Hepatocyte (in vitro differentiated cells): ENCODE measurements around the gene HLA-B. TPM values are rescaled to one million over a fixed set of nuclear protein-coding genes. Genes with fewer than 3 reads are reported as not detected.
"Not testable (repeated sequence)": the region's sequence is repeated elsewhere in the genome, so short reads cannot be mapped to it uniquely, and the experiment has no call there.

Experiments used
- DNase-seq: peaks from one replicate; pipeline ENCODE4 v3.0.0-alpha.2; 2016; ENCODE audit warnings: low spot score
- H2AFZ ChIP-seq: fragments of 200-600 bp; sonication (generic); 2 replicates; pipeline ENCODE4 v1.6.0; 2016; ENCODE audit warnings: antibody characterized with exemption, mild to moderate bottlenecking
- H3K27ac ChIP-seq: fragments of 200-600 bp; sonication (generic); 2 replicates; pipeline ENCODE4 v1.5.1; 2016; ENCODE audit warnings: mild to moderate bottlenecking
- H3K27me3 ChIP-seq: fragments of 200-600 bp; sonication (generic); 2 replicates; pipeline ENCODE4 v1.6.1; 2016
- H3K36me3 ChIP-seq: fragments of 200-600 bp; sonication (generic); replicated peaks from 2 replicates; pipeline ENCODE4 v1.5.1; 2016; ENCODE audit warnings: low read depth; ENCODE audit not compliant: insufficient read depth
- H3K4me1 ChIP-seq: fragments of 200-600 bp; sonication (generic); 2 replicates; pipeline ENCODE4 v1.5.1; 2016; ENCODE audit warnings: mild to moderate bottlenecking, moderate library complexity; ENCODE audit not compliant: insufficient read depth
- H3K4me2 ChIP-seq: fragments of 200-600 bp; sonication (generic); 2 replicates; pipeline ENCODE4 v1.6.0; 2016
- H3K4me3 ChIP-seq: fragments of 200-600 bp; sonication (generic); 2 replicates; pipeline ENCODE4 v1.5.1; 2016; ENCODE audit warnings: mild to moderate bottlenecking
- H3K79me2 ChIP-seq: fragments of 200-600 bp; sonication (generic); 2 replicates; pipeline ENCODE4 v1.6.0; 2017; ENCODE audit warnings: mild to moderate bottlenecking
- H3K9me2 ChIP-seq: fragments of 200-600 bp; sonication (generic); replicated peaks from 2 replicates; pipeline ENCODE4 v1.6.0; 2017; ENCODE audit warnings: mild to moderate bottlenecking; ENCODE audit not compliant: insufficient read depth
- H3K9me3 ChIP-seq: fragments of 200-600 bp; sonication (generic); 2 replicates; pipeline ENCODE4 v1.5.1; 2016; ENCODE audit warnings: low read depth, mild to moderate bottlenecking
- H4K20me1 ChIP-seq: fragments of 200-600 bp; sonication (generic); 2 replicates; pipeline ENCODE4 v1.6.0; 2016; ENCODE audit warnings: mild to moderate bottlenecking; ENCODE audit not compliant: insufficient read depth, poor library complexity, severe bottlenecking
- EZH2 ChIP-seq: fragments of 200-600 bp; sonication (generic); IDR thresholded peaks from 2 replicates; pipeline ENCODE4 v1.6.1; 2016; ENCODE audit warnings: antibody characterized with exemption, mild to moderate bottlenecking, borderline replicate concordance
- EZH2phosphoT487 ChIP-seq: fragments of 200-600 bp; sonication (generic); IDR thresholded peaks from one replicate; pipeline ENCODE4 v1.6.1; 2018; ENCODE audit warnings: antibody characterized with exemption, mild to moderate bottlenecking, low read depth, moderate library complexity; ENCODE audit not compliant: unreplicated experiment, severe bottlenecking
- WGBS: methylation state at CpG from one replicate; pipeline ENCODE4 v1.1.6; 2016; ENCODE audit warnings: low lambda C conversion rate; ENCODE audit errors: missing lambda C conversion rate; 5-methylcytosine and 5-hydroxymethylcytosine counted together
- polyA plus RNA-seq: library from polyadenylated mRNA; unstranded; fragments of >200 nt; fragmentation: Nextera tagmentation; extraction: Ambion mirVana; gene quantifications from 2 replicates; pipeline ENCODE4 v1.2.1, GENCODE V29; 2016
- total RNA-seq: library from RNA; depleted of rRNA; stranded (reverse); fragments of >200 nt; gene quantifications from 2 replicates; pipeline ENCODE4 v1.2.3, GENCODE V29; 2014
- TF ChIP-seq, protein P1 (sequence below): fragments of 200-600 bp; sonication (generic); IDR thresholded peaks from 2 replicates; pipeline ENCODE4 v1.5.1; 2016; ENCODE audit warnings: antibody characterized with exemption, mild to moderate bottlenecking; ENCODE audit not compliant: poor library complexity

The HLA-B gene
- total and polyA plus RNA-seq, 2 experiments from 2014 or later = 52.2 to 151 TPM

GRCh38 chr6:31399589-31400466 is 42.8 kb upstream of the HLA-B start:
- no peaks in the 10 kb centered on the region for H3K36me3 ChIP-seq
- TF ChIP-seq EZH2 = no peak
- TF ChIP-seq, protein P1, sequence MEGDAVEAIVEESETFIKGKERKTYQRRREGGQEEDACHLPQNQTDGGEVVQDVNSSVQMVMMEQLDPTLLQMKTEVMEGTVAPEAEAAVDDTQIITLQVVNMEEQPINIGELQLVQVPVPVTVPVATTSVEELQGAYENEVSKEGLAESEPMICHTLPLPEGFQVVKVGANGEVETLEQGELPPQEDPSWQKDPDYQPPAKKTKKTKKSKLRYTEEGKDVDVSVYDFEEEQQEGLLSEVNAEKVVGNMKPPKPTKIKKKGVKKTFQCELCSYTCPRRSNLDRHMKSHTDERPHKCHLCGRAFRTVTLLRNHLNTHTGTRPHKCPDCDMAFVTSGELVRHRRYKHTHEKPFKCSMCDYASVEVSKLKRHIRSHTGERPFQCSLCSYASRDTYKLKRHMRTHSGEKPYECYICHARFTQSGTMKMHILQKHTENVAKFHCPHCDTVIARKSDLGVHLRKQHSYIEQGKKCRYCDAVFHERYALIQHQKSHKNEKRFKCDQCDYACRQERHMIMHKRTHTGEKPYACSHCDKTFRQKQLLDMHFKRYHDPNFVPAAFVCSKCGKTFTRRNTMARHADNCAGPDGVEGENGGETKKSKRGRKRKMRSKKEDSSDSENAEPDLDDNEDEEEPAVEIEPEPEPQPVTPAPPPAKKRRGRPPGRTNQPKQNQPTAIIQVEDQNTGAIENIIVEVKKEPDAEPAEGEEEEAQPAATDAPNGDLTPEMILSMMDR = peak; percentile 97
- no peaks in the 10 kb centered on the region for H3K27me3 ChIP-seq
- H3K9me2 ChIP-seq = no peaks in the 10 kb centered on the region
- H3K4me2 ChIP-seq = peak overlapping the region; percentile 86
- peak overlapping the region; percentile 89 for H3K4me3 ChIP-seq
- no peaks in the 10 kb centered on the region for H3K9me3 ChIP-seq
- peaks cover 27% of the 10 kb centered on the region for H3K79me2 ChIP-seq
- WGBS = under 1% methylated on average over 57 of the region's 57 CpGs
- H3K27ac ChIP-seq = peak overlapping the region; percentile 98
- peaks cover 22% of the 10 kb centered on the region for H3K4me1 ChIP-seq
- peak overlapping the region; percentile 68 for H2AFZ ChIP-seq
- peaks cover 3% of the 10 kb centered on the region for H4K20me1 ChIP-seq
- peak; percentile 94 for DNase-seq

DNA sequence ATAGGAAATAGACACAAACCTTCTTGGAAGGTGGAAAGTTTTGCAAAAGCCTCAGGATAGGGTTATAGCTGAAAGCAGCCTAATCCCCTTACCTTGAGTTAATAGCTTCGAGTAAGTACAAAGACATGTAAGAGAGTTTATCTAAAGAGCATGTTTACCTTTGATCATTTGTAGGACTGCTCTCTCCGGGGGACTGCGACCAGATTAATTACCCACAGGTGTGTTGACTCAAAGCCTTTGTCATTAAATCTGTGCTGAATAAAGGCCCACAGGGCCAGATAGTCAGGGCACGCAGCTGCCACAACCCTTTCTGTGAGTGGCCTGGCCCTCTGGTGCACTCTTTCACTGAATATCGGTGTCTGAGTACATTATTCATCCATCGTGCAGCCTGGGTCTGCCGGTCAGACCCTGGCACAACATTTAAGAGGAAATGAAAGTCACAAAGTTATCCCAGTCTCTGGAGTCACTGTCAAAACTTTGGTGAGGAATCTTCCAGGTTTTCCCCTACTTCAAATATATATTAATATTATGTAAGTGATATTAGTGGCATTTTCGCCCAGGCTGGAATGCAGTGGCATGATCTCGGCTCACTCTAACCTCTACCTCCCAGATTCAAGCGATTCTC is 41.0 kb upstream of the HLA-B start:
- TF ChIP-seq, protein P1 = no peak
- TF ChIP-seq EZH2phosphoT487 (no peak), EZH2 (no peak)
- Histone ChIP-seq H3K27ac (no peak overlapping the region), H3K4me2 (no peak overlapping the region)

GRCh38 chr6:31397153-31397499 is 40.1 kb upstream of the HLA-B start:
- H3K79me2 ChIP-seq = peaks cover 14% of the 10 kb centered on the region
- H3K4me2 ChIP-seq = peak overlapping the region; percentile 42
- not testable (repeated sequence) for H3K36me3 ChIP-seq, H3K27me3 ChIP-seq, H4K20me1 ChIP-seq, H3K9me2 ChIP-seq, H3K4me3 ChIP-seq, DNase-seq, H2AFZ ChIP-seq, H3K27ac ChIP-seq, H3K9me3 ChIP-seq
- peaks cover 16% of the 10 kb centered on the region for H3K4me1 ChIP-seq
- 43% methylated on average over 8 of the region's 8 CpGs for WGBS

More for the DNA sequence above, 41.0 kb upstream of the HLA-B start:
- H3K27me3 ChIP-seq = no peaks in the 10 kb centered on the region
- no peak for DNase-seq
- no peaks in the 10 kb centered on the region for H3K36me3 ChIP-seq
- H3K4me1 ChIP-seq = peaks cover 22% of the 10 kb centered on the region
- peaks cover 18% of the 10 kb centered on the region for H3K79me2 ChIP-seq
- H3K9me3 ChIP-seq = no peaks in the 10 kb centered on the region
- 66% methylated on average over 10 of the region's 10 CpGs for WGBS
- no peaks in the 10 kb centered on the region for H4K20me1 ChIP-seq
- no peaks in the 10 kb centered on the region for H3K9me2 ChIP-seq
- H2AFZ ChIP-seq = no peak overlapping the region
- no peak overlapping the region for H3K4me3 ChIP-seq

- no peak overlapping the region for H3K4me2 ChIP-seq
- 54% methylated on average over 11 of the region's 11 CpGs for WGBS
- H3K36me3 ChIP-seq = no peaks in the 10 kb centered on the region
- no peaks in the 10 kb centered on the region for H4K20me1 ChIP-seq
- no peaks in the 10 kb centered on the region for H3K27me3 ChIP-seq
- no peak overlapping the region for H2AFZ ChIP-seq
- peaks cover 9% of the 10 kb centered on the region for H3K79me2 ChIP-seq
- peaks cover 11% of the 10 kb centered on the region for H3K4me1 ChIP-seq
- no peaks in the 10 kb centered on the region for H3K9me2 ChIP-seq
- H3K9me3 ChIP-seq = no peaks in the 10 kb centered on the region
- H3K4me3 ChIP-seq = no peak overlapping the region
- TF ChIP-seq, protein P1 = peak; percentile 70
- TF ChIP-seq EZH2phosphoT487 = no peak
- no peak overlapping the region for H3K27ac ChIP-seq
- DNase-seq = peak; percentile 83
These were observed 39.6 kb upstream of the HLA-B start for GRCh38 chr6:31396422-31397152.
